G401.6 (cell line): ENCODE data around the gene NTRK2.

Source experiments
- FAIRE-seq: peaks from 2 replicates; lab custom pipeline; 2012; peaks lifted over from hg19 to GRCh38; lab: Jason Lieb, UNC

NTRK2 gene

GRCh38 chr9:84686068-84686467 lies 16.5 kb downstream of the NTRK2 start:
- no peak for FAIRE-seq

- FAIRE-seq, result no peak
Observed at GRCh38 chr9:84688956-84689355, 19.4 kb downstream of the NTRK2 start.

- no peak for FAIRE-seq
Observed at GRCh38 chr9:84691634-84692033, 22.1 kb downstream of the NTRK2 start.

- no peak for FAIRE-seq
Observed at GRCh38 chr9:84694248-84694647, 24.7 kb downstream of the NTRK2 start.

GRCh38 chr9:84697042-84697441 lies 27.5 kb downstream of the NTRK2 start:
- FAIRE-seq, result no peak

GRCh38 chr9:84697509-84698114 lies 28.1 kb downstream of the NTRK2 start:
- FAIRE-seq, result no peak

- no peak for FAIRE-seq
Observed at GRCh38 chr9:84698323-84698722, 28.8 kb downstream of the NTRK2 start.

GRCh38 chr9:84699984-84700383 lies 30.5 kb downstream of the NTRK2 start:
- FAIRE-seq, result no peak

GRCh38 chr9:84701801-84702200 lies 32.3 kb downstream of the NTRK2 start:
- no peak for FAIRE-seq

GRCh38 chr9:84702471-84702870 lies 32.9 kb downstream of the NTRK2 start:
- FAIRE-seq, result no peak

GRCh38 chr9:84703793-84704192 lies 34.3 kb downstream of the NTRK2 start:
- FAIRE-seq, result no peak

- no peak for FAIRE-seq
Observed at GRCh38 chr9:84705128-84705527, 35.6 kb downstream of the NTRK2 start.

GRCh38 chr9:84708400-84708799 lies 38.9 kb downstream of the NTRK2 start:
- no peak for FAIRE-seq

GRCh38 chr9:84709056-84709455 lies 39.5 kb downstream of the NTRK2 start:
- FAIRE-seq, result no peak

GRCh38 chr9:84710701-84711397 lies 41.3 kb downstream of the NTRK2 start:
- no peak for FAIRE-seq

GRCh38 chr9:84711398-84711777 lies 41.9 kb downstream of the NTRK2 start:
- no peak for FAIRE-seq

- FAIRE-seq, result no peak
Observed at GRCh38 chr9:84711936-84712335, 42.4 kb downstream of the NTRK2 start.

GRCh38 chr9:84716217-84716616 lies 46.7 kb downstream of the NTRK2 start:
- FAIRE-seq, result no peak

GRCh38 chr9:84718476-84718875 lies 48.9 kb downstream of the NTRK2 start:
- no peak for FAIRE-seq

- FAIRE-seq, result no peak
Observed at GRCh38 chr9:84722388-84722989, 53.0 kb downstream of the NTRK2 start.

- FAIRE-seq, result no peak
Observed at GRCh38 chr9:84723426-84723825, 53.9 kb downstream of the NTRK2 start.

GRCh38 chr9:84731696-84732095 lies 62.2 kb downstream of the NTRK2 start:
- no peak for FAIRE-seq

- FAIRE-seq, result no peak
Observed at GRCh38 chr9:84736081-84736480, 66.6 kb downstream of the NTRK2 start.

GRCh38 chr9:84736536-84736935 lies 67.0 kb downstream of the NTRK2 start:
- no peak for FAIRE-seq
